ENCODE results near the gene EEF2K. TPM values are rescaled to one million over a fixed set of nuclear protein-coding genes. Genes with fewer than 3 reads are reported as not detected.
"Not testable (repeated sequence)": the region's sequence is repeated elsewhere in the genome, so short reads cannot be mapped to it uniquely, and the experiment has no call there.

Gene EEF2K
- polyA plus RNA-seq, 12 donors = 33.3 to 93.3 (median 53.7) TPM

DNA sequence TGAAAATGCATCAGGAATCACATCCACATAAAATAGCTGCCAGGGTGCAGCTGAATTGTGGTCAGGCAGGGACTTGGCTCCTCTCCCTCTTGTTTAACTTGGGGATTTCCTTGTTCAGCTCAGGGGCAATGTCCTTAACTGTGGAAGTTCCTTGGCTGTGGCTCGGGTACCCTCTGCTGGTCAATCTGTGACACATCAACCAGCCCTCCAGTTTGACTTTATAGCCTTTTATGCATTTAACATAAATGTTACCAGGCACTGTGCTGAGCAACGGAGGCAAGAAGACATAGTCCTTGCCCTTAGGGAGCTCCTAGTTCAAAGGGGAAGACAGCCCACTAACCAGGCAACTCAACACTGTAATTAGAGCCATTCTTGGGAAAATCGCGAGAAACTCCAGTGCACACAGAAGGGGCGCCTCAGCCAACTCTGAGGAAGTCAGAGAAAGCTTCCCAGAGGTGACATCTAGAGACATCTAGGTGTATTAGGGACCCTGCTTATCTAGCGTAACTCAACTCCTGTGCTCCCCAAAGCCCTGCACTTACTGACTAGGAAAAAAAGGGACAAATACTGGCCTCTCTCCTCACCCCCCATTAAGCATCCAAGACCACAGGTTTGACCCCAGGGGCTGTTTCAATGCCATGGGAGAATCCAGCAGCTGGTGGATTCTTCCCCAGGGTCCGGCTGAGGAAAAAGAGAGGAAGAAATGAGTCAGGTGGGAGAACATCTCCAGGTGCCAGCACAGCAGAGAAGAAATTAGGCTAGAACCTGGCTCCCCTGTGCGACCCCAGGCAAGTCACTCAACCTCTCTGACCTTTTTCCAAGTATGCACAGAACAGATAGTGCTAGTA lies 17.3 kb upstream of the EEF2K start:
- peak; percentile 73 for DNase-seq

DNA sequence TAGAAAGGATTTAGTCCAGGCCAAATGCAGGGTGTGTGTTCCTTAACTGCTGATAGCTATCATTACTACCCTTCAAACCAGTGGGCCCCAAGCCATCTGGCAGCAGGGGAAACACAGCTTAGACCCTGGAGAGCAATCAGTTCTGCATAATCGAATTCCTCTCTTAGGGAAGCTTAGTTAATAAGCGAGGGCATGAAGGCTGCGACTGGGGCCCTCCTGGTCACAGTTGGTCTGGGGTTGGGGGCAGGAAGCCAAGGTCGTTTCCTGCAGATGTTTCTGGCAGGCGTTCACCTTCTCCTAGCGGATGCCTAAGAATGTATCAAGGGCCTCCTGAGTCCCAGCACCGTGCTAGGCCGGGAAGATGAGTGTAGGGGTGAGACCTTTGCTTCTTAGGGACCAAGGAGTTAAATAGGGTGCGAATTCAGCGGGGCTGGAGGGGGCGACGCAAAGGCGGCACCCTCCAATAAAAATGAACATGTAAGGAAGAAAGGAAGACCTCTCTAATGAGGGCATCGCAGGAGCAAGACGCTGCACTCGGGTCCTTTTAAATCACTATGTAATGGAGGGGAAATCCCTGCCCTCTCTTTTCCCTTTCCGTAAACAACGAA lies 16.5 kb upstream of the EEF2K start:
- DNase-seq = no peak

DNA sequence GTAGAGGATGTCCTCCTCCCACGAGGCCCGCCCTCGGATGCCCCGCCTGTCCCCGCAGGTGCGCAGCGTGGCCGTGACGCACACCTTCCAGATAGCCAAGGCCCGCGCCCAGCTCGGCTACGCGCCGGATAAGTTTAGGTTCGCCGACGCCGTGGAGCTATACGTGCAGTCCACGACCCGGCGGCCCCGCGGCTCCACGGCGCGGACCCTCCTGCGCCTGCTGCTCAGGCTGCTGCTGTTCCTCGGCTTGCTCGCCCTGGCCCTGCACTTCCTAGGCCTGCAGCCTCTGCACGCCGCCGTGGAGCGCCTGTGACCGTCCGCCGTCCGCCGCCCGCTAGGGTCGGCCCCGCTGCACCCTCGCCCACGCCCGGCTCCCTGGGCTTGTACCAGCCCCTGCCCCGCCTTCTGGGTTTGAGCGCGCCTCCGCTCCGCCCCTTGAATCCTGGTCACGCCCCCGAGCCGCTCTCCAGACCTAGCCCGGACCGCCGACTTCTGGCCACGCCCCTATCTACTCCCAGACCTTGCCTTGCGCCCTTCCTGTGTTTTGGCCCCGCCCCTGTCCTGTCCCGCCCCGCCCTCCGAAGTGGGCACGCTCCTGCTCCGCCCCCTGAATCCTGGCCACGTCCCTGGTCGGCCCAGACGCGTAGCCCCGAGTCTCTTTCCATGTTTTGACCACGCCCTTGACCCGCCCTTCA lies 15.8 kb upstream of the EEF2K start:
- DNase-seq = peak; percentile 60

DNA sequence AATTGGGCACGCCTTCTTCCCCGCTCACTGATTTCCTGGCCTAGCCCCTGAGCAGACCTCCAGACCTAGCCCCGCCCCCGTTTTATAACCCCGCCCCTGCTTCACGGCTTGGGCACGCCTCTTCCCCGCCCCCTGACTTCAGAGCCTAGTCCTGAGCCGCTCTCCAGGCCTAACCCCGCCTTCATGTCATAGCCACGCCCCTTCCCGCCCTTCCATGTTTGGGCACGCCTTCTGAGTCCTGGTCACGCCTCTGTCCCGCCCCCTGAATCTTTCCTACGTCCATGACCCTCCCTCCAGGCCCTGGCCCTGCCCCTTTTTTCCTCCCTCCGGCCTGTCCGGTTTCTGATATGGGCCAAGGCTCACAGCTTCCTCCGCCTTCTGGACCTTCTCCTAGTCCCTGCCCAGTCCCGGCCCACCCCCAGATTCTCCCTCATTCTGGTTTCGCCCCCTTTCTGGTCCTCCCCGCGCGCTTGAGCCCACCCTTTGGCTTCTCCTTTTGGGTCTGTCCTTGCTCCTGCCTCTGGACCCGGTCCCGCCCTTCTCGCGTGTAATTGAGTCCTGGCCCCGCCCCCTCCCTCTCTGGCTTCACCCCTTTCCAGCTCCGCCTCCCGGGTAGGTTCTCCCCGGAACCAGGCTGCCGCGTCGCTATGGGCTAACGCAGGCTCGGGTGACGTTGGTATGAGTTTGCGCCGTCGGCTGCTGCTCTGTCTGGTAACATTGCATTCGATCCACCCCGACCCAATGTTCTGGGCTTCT lies 15.1 kb upstream of the EEF2K start:
- peak; percentile 100 for DNase-seq

DNA sequence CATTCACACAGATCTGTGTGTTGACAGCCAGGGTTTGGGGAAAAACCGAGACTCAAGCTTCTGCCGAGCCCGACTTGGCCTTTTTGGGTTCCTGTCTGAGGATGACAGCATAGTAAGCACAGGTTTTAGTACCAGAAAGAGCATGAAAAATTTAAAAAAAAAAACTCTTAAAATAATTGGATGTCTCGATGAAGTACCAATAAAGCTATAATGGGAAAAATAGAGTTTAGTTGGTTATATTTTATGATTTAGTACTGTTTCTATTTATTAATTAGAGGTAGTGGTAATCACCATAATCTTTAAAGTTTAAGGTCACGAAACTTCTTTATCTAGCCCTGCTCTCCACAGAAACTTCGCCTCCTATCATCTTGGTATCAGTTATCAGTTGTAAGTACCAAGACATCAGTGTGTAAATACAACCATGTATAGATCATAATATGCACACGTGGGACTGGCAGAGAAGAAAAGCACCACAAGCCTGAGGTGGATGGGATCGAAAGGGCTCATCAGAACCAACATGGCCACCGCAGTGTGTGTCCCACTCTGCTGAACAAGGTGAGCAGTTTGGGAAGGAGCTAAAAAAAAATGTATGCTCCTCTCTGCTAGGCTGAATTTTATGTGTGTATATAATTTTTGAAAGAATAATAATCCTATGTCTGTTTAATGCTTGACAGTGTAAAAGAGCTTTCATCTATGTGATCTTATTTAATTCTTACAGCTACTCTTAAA lies 14.4 kb upstream of the EEF2K start:
- no peak for DNase-seq

DNA sequence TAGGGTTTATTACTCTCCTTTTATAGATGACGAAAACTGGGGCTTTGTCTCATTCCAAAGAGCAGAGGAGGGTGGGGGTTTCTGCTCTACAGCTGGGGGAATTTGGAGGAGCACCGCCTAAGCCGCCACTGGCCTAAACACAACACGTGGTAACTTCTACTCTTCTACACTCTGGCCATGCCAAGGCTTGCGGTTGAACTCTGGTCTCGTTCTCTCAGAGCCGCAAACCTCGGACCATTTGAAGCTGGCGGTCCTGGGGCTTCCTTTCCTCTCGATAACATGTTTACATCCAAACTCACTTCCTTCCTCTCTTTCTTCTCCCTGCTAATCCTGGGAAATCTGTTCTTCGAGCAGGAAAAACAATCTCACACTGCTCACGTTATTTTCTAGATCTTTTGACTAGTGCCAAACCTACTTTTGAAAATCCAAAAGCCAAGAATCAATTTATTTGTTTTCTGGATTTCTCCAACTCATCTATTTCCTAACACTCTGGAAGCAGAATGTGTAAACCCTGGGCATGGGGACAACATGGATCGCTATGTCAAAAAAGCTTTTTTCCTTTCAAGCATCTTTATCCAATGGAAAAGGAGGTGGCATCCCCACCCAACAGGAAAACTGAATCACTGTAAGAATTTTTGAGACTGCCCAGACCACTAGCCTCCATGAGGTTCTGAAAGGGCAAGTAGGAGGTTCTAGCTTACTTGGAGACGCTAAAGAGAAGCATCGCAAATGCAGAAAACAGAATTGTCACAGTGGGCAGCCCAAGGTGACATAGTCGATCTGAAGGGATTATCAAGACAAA lies 13.6 kb upstream of the EEF2K start:
- DNase-seq = peak; percentile 84

DNA sequence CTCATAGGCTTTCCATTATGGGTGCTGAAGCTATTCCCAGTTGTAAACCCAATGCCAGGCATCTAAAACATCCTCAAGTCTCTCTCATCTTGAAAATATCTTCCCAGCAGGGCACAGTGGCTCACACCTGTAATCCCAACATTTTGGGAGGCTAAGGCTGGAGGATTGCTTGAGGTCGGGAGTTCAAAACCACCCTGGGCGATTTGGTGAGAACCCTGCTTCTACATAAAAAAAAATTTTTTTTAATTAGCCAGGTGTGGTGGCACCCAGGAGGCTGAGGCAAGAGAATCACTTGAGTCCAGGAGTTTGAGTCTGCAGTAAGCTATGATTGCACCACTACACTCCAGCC lies 13.0 kb upstream of the EEF2K start:
- DNase-seq = no peak

DNA sequence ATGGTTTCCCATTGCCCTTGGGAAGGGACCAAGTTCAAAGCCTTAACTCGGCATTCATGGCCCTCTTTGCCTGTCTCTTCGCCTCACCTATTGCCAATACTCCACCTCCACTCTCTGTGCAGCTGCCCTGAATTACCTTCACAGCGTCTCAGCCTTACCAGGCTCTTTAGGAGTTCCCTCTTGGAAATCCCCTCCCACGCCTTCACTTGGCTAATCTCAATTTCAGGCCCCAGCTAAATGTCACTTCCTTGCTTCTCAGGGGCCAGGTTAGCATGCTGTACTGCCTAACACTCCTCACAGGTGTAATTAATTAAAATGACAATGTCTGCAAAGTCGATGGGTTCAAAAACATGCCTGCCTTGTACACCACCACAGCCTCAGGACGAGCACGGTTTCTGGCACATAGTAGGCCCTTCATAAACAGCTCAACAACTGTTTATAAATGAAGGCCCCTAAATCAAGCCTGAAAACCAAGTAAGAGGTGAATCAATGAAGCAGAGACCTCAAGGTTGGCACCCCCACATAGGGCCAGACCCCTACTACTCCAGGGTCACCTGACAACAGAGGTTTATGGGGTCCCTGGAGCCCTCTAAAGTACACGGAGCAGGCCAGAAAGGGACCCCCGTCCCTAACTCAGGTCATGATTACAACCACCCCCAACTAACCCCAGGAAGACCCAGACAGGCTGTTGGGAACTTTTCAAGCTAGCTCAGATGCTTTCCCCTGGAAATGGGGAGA lies 11.2 kb upstream of the EEF2K start:
- no peak for DNase-seq

DNA sequence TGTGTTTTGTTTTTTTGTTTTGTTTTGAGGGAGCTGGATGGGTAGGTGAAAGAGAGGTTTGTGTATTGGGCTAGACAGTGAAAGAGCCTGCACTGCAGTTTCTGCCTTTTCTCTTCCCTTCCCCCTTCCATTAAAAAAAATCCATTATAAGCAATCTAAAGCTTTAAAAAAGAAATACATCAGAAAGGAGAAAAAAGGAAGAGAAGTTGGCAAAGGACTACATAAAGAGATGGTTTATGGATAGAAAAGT lies 10.7 kb upstream of the EEF2K start:
- DNase-seq = no peak

DNA sequence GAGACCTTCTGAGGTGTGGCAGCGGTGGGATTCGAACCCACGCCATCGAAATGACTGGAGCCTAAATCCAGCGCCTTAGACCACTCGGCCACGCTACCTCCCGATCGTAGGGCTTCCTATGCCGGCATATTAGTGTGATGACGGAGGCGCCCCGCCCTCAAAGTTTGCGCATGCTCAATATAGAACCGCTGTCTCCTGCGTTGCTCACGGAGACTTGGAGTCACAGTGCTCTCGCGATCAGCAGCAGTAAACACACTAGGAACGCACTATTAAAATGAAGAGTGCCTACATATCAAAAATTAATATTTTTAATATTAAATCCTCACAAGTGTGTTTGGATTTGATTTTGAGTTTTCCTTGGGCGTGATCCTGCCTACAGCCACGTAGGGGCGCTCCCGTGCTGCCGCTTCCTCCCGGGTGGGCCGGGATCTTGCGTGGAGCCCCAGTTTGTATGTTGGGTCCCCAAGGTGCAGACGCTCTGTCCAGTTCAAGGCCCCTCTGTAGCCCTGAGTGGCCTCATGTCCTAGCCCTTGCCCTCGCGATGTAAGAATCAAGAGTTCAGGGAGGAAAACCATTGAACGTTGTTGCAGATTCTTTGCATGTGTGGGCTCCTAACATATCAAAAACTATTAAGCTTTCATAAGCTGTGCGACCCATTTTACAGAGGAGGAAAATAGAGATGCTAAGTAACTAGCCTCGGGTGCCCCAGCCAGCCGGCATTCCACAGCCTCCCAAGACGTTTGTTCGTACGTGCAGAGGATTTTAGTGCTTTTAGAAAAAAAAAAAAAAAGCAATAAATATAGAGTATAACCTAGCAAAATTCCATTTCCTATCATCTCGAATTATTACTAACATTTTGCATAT lies 10.2 kb upstream of the EEF2K start:
- peak; percentile 97 for DNase-seq

DNA sequence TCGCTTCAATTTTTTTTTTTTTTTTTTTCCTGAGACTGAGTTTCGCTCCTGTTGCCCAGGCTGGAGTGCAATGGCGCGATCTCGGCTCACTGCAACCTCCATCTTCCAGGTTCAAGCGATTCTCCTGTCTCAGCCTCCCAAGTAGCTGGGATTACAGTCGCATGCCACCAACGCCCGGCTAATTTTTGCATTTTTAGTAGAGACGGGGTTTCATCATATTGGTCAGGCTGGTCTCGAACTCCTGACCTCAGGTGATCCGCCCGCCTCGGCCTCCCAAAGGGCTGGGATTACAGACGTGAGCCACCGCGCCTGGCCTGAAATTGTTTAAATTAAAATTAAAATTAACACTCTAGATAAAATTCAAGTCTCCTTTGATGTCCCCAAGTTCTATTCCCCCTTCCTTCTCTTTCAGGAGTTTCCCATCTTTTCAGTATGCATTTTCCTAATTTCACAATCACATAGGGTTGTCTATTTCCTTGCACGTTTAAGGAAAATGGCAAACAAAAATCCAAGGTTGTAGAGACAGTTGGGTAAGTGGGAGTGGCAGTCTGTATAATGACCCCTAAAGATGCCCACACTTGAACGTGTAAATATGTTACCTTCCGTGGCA lies 9.4 kb upstream of the EEF2K start:
- DNase-seq = not testable (repeated sequence)

DNA sequence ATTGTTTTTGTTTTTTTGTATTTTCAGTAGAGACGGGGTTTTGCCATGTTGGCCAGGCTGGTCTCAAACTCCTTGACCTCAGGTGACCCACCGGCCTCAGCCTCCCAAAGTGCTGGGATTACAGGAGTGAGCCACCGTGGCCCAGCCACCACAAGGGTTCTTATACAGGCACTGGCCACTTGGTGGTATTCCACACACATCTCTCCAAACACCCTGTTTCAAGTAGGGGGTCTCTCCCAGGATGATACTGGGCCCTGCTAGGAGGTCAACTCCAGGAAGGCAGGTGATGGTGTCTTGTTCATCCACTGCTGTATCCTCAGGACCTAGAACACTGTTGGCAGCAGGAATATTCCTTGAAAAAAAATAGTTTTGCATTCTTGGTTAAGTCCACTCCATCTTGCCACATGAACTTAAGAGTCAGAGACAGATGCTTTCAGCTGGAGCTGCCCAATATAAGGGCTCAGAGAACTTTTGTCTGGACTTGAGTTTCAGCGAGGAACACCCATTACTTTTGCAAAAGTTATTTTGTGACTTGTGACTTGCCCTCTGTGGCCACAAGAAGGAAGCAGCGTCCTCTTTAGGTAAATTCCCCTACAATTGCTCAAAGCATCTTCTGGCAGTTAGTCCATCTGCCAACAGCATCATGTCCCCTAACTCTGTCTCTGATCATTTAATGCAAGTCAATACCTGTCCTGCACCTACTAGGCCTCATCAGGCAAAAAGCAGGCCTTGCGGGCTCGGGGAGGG lies 7.4 kb upstream of the EEF2K start:
- no peak for DNase-seq

DNA sequence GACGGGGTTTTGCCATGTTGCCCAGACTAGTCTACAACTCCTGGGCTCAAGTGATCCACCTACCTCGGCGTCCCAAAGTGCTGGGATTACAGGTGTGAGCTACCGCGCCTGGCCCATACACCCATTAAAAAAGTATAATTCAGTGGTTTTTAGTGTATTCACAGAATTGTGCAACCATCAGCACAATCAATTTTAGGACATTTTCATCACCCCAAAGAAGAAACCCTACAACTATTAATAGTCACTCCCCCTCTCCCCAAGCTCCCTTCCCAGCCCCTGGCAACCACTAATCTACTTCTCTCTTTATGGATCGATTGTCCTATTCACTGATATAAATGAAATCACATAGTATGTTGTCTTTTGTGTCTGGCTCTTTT lies 3.8 kb upstream of the EEF2K start:
- DNase-seq = no peak

DNA sequence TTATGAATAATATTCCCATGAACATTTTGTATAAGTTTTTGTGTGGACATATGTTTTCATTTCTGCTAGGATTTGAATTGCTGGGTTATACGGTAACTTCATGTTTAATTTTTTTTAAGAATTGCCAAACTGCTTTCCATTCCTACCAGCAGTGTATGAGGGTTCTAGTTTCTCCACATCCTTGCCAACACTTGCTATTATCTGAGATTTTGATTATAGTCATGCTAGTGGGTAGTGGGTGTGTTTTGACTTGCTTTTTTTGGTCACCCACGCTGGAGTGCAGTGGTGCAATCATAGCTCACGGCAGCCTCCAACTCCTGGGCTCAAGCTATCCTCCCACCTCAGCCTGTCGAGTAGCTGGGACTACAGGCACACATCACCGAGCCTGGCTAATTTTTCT lies 3.0 kb upstream of the EEF2K start:
- DNase-seq = no peak

DNA sequence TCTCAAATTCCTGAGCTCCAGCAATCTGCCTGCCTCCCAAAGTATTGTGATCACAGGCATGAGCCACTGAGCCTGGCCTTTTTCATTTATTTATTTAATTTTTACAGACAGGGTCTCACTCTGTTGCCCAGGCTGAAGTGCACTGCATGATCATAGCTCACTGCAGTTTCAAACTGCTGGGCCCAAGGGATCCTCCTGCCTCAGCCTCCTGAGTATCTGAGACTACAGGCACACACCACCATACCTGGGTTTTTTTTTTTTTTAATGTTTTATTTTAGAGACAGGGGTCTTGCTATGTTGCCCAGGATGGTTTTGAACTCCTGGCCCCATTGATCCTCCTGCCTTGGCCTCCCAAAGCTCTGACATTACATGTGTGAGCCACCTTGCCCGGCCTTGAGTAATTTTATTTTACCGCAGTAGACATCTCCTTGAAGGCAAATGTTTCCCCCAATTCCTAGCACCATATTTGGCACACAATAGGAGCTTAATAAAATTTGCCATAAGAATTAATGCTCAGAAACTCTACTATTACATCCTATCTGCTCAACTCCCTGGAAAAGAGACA lies 1.9 kb upstream of the EEF2K start:
- no peak for DNase-seq

DNA sequence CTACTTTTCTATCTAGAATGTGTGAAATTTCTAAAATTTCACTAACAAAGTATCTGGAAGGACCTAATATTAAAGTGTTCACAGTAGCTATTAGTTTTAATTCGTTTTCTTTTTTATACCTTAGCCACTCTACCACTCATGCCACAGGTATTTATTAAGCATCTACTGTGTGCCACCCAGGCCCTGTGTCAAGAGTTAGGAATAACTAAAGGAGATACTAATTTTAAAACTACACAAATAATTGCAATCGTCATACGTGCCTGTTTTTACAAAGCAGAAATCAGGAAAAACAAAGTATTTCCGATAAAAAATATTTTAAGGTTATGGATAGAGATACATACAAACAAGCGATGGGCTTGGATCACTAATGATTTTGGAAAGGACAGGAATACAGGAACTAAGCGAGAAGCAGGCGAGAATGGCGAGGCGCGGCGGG lies 483 bp upstream of the EEF2K start:
- no peak for DNase-seq

DNA sequence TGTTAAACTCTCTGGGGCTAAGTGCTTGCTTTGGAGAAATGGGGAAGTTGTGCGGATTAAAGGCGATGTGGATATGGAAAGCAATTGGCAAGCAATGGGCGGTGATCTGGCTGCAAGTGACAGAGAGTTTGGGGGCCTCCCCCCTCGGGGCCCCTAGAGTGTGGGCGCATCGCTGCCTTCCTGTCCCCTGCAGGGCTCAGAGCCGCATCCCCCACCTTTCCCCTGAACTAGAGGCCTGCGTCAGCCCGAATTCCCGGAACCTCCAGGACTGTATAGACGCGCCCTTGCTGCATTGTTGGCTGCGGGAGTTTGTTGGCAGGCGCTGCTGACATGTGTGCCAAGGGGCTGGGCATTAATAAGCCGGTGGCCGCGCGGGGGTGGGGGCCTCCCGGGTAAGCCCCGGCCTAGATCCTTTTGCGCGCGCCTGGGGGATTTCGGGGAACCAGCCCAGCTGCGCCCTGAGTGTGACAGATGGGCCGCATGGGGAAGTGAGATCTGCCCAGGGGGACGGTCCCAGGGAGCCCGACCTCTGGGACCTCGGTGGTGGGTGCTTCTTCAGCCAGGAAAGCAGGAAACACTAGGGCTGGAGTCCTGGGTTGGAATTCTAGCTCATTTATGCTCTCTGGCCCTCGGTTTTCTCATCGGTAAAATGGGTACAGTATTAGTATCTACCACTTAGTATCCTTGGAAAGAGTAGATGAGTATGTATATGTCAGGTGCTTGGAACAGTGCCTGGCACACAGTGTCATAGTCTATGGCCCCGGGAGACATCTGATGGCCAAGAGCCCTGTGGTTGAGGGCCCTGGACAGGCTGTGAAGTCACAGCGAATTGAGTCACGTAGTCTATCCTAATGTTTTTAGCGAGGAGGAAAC lies 1.0 kb downstream of the EEF2K start:
- DNase-seq = peak; percentile 74

Measured in muscle of arm (tissue), 12 donors.